Testis (tissue), 5 donors: ENCODE data around the gene MPV17. TPM values are rescaled to one million over a fixed set of nuclear protein-coding genes. Genes with fewer than 3 reads are reported as not detected.
A peak's percentile ranks its signal among the peaks of the same experiment; 100 is the strongest.

Source experiments
- DNase-seq: peaks from one replicate; pipeline ENCODE4 v3.0.0-alpha.2; 2019
- H3K27ac ChIP-seq, 2 donors: fragments of 200-600 bp; sonication (generic); one replicate each; pipeline ENCODE4 v1.5.1; 2019
- H3K27me3 ChIP-seq: fragments of 200-600 bp; sonication (generic); one replicate; pipeline ENCODE4 v1.5.1; 2019
- H3K36me3 ChIP-seq: fragments of 200-600 bp; sonication (generic); one replicate; pipeline ENCODE4 v1.5.1; 2017; ENCODE audit warnings: low read depth; ENCODE audit errors: missing control alignments
- H3K4me1 ChIP-seq: fragments of 200-600 bp; sonication (generic); one replicate; pipeline ENCODE4 v1.5.1; 2019
- H3K4me3 ChIP-seq, 2 donors: fragments of 200-600 bp; sonication (generic); one replicate each; pipeline ENCODE4 v1.5.1; 2017 to 2019
- H3K9me3 ChIP-seq: fragments of 200-600 bp; sonication (generic); one replicate; pipeline ENCODE4 v1.5.1; 2017
- CTCF ChIP-seq, 3 experiments: fragments of 450-650 bp in 2 of 3; fragments of 200-600 bp in 1 of 3; sonication (generic) in 1 of 3; IDR thresholded peaks; one replicate each; pipeline ENCODE4 v1.5.1; 2016 to 2019; ENCODE audit warnings: antibody characterized with exemption in 3 of 3, mild to moderate bottlenecking in 2 of 3, moderate library complexity in 1 of 3
- POLR2A ChIP-seq: fragments of 450-650 bp; IDR thresholded peaks from one replicate; pipeline ENCODE4 v1.6.1; 2017; ENCODE audit warnings: antibody characterized with exemption, mild to moderate bottlenecking, moderate library complexity
- WGBS, 2 donors: methylation state at CpG; one replicate each; pipeline ENCODE4 v1.1.5; 2018; 5-methylcytosine and 5-hydroxymethylcytosine counted together
- intact Hi-C: fragments of 100-400 bp; cut with DNase I; formaldehyde crosslinking; loops from one replicate; pipeline ENCODE4 v1.15.1; 2023; ENCODE audit warnings: low total_unique reads
- long read RNA-seq, 2 donors: transcript quantifications; one replicate each; lab custom pipeline, GENCODE V29; 2026
- polyA plus RNA-seq: library from polyadenylated mRNA; stranded (reverse); fragments of 350-450 nt; fragmentation: Illumina TruSeq; extraction: RNeasy Lipid Tissue Mini Kit (QIAGEN cat#74804); gene quantifications from one replicate; pipeline ENCODE4 v1.2.3, GENCODE V29; 2014; ENCODE audit warnings: low read depth, low replicate concordance; ENCODE audit not compliant: insufficient read depth
- total RNA-seq, 2 donors: library from RNA; depleted of rRNA; stranded (reverse); fragments of >200 nt; gene quantifications; one replicate each; pipeline ENCODE4 v1.2.3, GENCODE V29; 2016

Gene MPV17
- total RNA-seq (10 to 100 TPM; 71.2 to 72.3 TPM), polyA plus RNA-seq (59.5 TPM)
- long read RNA-seq, donor 1, transcript MPV17-201 (7 exons, 998 nt): minor isoform, 9 of 49 reads
- long read RNA-seq, donor 1, transcript MPV17-203 (8 exons, 1,005 nt): major isoform, 15 of 49 reads
- long read RNA-seq, donor 1, partial matches to known transcripts: 20 of 49 reads
- long read RNA-seq, donor 1, other reads (novel, unspliced or antisense): 0 of 49 reads
- long read RNA-seq, donor 2, transcript MPV17-203 (8 exons, 1,005 nt): major isoform, 14 of 19 reads
- long read RNA-seq, donor 2, partial matches to known transcripts: 0 of 19 reads
- long read RNA-seq, donor 2, other reads (novel, unspliced or antisense): 0 of 19 reads

- DNase-seq: peak; percentile 96
- TF ChIP-seq CTCF (IDR thresholded peaks at IDR 0.05) (no peak), POLR2A (peak; percentile 85)
- H3K27me3 ChIP-seq: no peaks in the 10 kb centered on the region
- peak within 1 kb of the TSS; percentile 78 to 79 for H3K4me3 ChIP-seq
- H3K36me3 ChIP-seq: no peaks in the 10 kb centered on the region
- 0% methylated on average over 37 to 39 of the region's 39 CpGs for WGBS, 2 donors
- H3K9me3 ChIP-seq: no peaks in the 10 kb centered on the region
- intact Hi-C loops: no loop called here
- peaks cover 16% of the 10 kb centered on the region for H3K4me1 ChIP-seq
- H3K27ac ChIP-seq: peak within 1 kb of the TSS; percentile 76 to 93
Measured at GRCh38 chr2:27322766-27323595, at the start of gene MPV17. TSS of gene MPV17 (minus strand) at chr2:27323097. CDS start at chr2:27322517, 580 bp downstream.

- peak; percentile 46 for DNase-seq
- H3K9me3 ChIP-seq: no peaks in the 10 kb centered on the region
- H3K36me3 ChIP-seq: no peaks in the 10 kb centered on the region
- peaks cover 23% of the 10 kb centered on the region for H3K4me1 ChIP-seq
- peak overlapping the region; percentile 71 to 92 for H3K27ac ChIP-seq
- WGBS, 2 donors: 1 to 3% methylated on average over 8 to 46 of the region's 46 CpGs
- TF ChIP-seq CTCF (IDR thresholded peaks at IDR 0.05): no peak
- no peaks in the 10 kb centered on the region for H3K27me3 ChIP-seq
- intact Hi-C loops: no loop called here
- peak overlapping the region; percentile 86 to 87 for H3K4me3 ChIP-seq
Measured at GRCh38 chr2:27370816-27371620, 48.1 kb upstream of the MPV17 start.

GRCh38 chr2:27370026-27370815 lies 47.3 kb upstream of the MPV17 start, which contains the start of the genes EIF2B4 and SNX17:
TSS of gene EIF2B4 (minus strand) at chr2:27370338. CDS start at chr2:27370314, 24 bp downstream.
TSS of gene SNX17 (plus strand) at chr2:27370616. CDS start at chr2:27370744, 128 bp downstream.
- intact Hi-C loops: no loop called here
- Histone ChIP-seq H3K4me1 (peaks cover 23% of the 10 kb centered on the region), H3K27me3 (no peaks in the 10 kb centered on the region), H3K27ac (peak within 1 kb of the TSS; percentile 71 to 92), H3K36me3 (no peaks in the 10 kb centered on the region), H3K4me3 (peak within 1 kb of the TSS; percentile 86 to 87), H3K9me3 (no peaks in the 10 kb centered on the region)
- 0% methylated on average over 85 of the region's 85 CpGs; no CpG with 5 or more reads in 1 of the 2 donors for WGBS, 2 donors
- TF ChIP-seq POLR2A (peak; percentile 14), CTCF (IDR thresholded peaks at IDR 0.05) (peak; percentile 57 to 77 (median 69))
- DNase-seq: peak; percentile 99

- peak overlapping the region; percentile 71 to 92 for H3K27ac ChIP-seq
- intact Hi-C loops: no loop called here
- 1% methylated on average over 9 to 18 of the region's 18 CpGs for WGBS, 2 donors
- H3K4me3 ChIP-seq: peak overlapping the region; percentile 86 to 87
- no peaks in the 10 kb centered on the region for H3K9me3 ChIP-seq
- H3K4me1 ChIP-seq: peaks cover 23% of the 10 kb centered on the region
- no peaks in the 10 kb centered on the region for H3K27me3 ChIP-seq
- no peak for TF ChIP-seq CTCF (IDR thresholded peaks at IDR 0.05)
- TF ChIP-seq POLR2A: no peak
- H3K36me3 ChIP-seq: no peaks in the 10 kb centered on the region
- DNase-seq: no peak
Measured at GRCh38 chr2:27369471-27370025, 46.7 kb upstream of the MPV17 start.
